ENCODE data around the gene VSIG4.

DNA sequence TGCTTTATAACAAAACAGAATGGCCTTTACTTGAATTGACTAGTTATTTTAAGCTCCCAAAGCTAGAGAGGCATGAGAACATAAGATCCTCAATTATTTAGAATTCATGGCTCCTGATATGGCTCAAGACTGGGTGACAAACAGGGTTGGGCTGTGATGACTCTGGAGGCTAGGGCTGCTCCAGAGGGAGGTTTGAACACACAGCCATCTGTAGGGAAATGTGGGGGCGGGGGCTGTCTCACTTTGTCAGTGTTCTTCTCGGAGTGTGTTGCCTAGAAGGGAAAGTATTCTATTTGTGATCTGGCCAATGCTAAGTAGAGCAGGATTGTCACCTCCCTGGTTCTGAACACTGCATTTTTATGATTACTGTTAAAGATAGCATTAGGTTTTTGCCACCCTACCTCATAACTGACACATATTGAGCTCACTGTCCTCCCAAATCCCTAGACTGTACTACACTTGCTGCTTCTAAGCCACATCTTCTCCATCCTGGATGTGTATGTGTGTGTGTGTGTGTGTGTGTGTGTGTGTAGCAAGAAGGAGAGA, 45.9 kb downstream of the VSIG4 start:
- no peak for TF ChIP-seq CTCF (conservative IDR thresholded peaks at IDR 0.05; ENCODE audit: low read depth, low read length)
- no peak for TF ChIP-seq EZH2 (IDR thresholded peaks at IDR 0.05; ENCODE audit: borderline replicate concordance, low read depth, low read length, poor library complexity, severe bottlenecking)
